IMR-90 (cell line): ENCODE data around the gene OR56A4. TPM values are rescaled to one million over a fixed set of nuclear protein-coding genes. Genes with fewer than 3 reads are reported as not detected.

Experiments
- ATAC-seq: fragments of 200-7000 bp; cut with Tn5 transposase; 2 replicates; pipeline ENCODE4 v1.9.1; 2020; ENCODE audit warnings: low read depth, mild to moderate bottlenecking, moderate library complexity
- BruUV-seq: library from RNA; stranded (reverse); fragments of 400-500 nt; replicated peaks from 2 replicates; lab custom pipeline; 2021; lab: Mats Ljungman, UMichigan
- CTCF ChIA-PET: fragments of 300-600 bp; formaldehyde crosslinking; extraction: SDS; loops from one replicate; lab custom pipeline; 2021; ENCODE audit warnings: antibody characterized with exemption; lab: Yijun Ruan, JAX
- POLR2A ChIA-PET: fragments of 300-600 bp; sonication (Branson Sonifier 250); formaldehyde crosslinking; loops from one replicate; lab custom pipeline; 2022; ENCODE audit warnings: antibody characterized with exemption; ENCODE audit not compliant: unreplicated experiment; lab: Charles Lee
- DNase-seq: peaks from one replicate; pipeline ENCODE4 v3.0.0; 2013
- H2AFZ ChIP-seq: replicated peaks from 2 replicates; pipeline ENCODE3; 2013; ENCODE audit warnings: low read length, mild to moderate bottlenecking; ENCODE audit not compliant: poor library complexity
- H2AK5ac ChIP-seq: 2 replicates; pipeline ENCODE4 v1.6.1; 2013; ENCODE audit warnings: low read depth, low read length, inconsistent platforms
- H2AK9ac ChIP-seq: replicated peaks from 2 replicates; pipeline ENCODE3; 2013; ENCODE audit warnings: mild to moderate bottlenecking, low read depth, low read length, moderate library complexity; ENCODE audit not compliant: poor library complexity
- H2BK120ac ChIP-seq: 2 replicates; pipeline ENCODE4 v1.6.1; 2013; ENCODE audit warnings: low read depth, low read length, inconsistent platforms
- H2BK15ac ChIP-seq: 3 replicates; pipeline ENCODE4 v1.6.1; 2013; ENCODE audit warnings: low read depth, low read length, inconsistent platforms
- H2BK20ac ChIP-seq: 2 replicates; pipeline ENCODE4 v1.6.1; 2013; ENCODE audit warnings: low read depth, mild to moderate bottlenecking, inconsistent platforms, low read length, moderate library complexity
- H2BK5ac ChIP-seq: 2 replicates; pipeline ENCODE4 v1.6.1; 2013; ENCODE audit warnings: mild to moderate bottlenecking, low read depth, low read length, inconsistent platforms; ENCODE audit not compliant: poor library complexity, severe bottlenecking
- H3K14ac ChIP-seq: replicated peaks from 2 replicates; pipeline ENCODE4 v1.6.1; 2013; ENCODE audit warnings: low read depth, low read length, inconsistent platforms
- H3K18ac ChIP-seq: 2 replicates; pipeline ENCODE4 v1.6.1; 2013; ENCODE audit warnings: low read depth, low read length, control low read depth
- H3K23ac ChIP-seq: 2 replicates; pipeline ENCODE4 v1.6.1; 2013; ENCODE audit warnings: low read depth, low read length, inconsistent platforms
- H3K27ac ChIP-seq: 2 replicates; pipeline ENCODE4 v1.5.1; 2013; ENCODE audit warnings: mild to moderate bottlenecking, control low read depth, low read length; ENCODE audit not compliant: insufficient read depth
- H3K27me3 ChIP-seq: 2 replicates; pipeline ENCODE4 v1.6.1; 2013; ENCODE audit warnings: low read length; ENCODE audit not compliant: control insufficient read depth, insufficient read depth
- H3K36me3 ChIP-seq: 2 replicates; pipeline ENCODE4 v1.6.1; 2013; ENCODE audit warnings: low read length, mixed read lengths; ENCODE audit not compliant: control insufficient read depth, insufficient read depth
- H3K4ac ChIP-seq: 2 replicates; pipeline ENCODE4 v1.6.1; 2013; ENCODE audit warnings: low read depth, low read length, inconsistent platforms
- H3K4me1 ChIP-seq: 2 replicates; pipeline ENCODE4 v1.6.1; 2013; ENCODE audit warnings: low read length, mixed read lengths; ENCODE audit not compliant: control insufficient read depth, insufficient read depth
- H3K4me2 ChIP-seq: 2 replicates; pipeline ENCODE4 v1.6.1; 2013; ENCODE audit warnings: low read depth, mild to moderate bottlenecking, control low read depth, low read length, moderate library complexity
- H3K4me3 ChIP-seq: 2 replicates; pipeline ENCODE4 v1.5.1; 2013; ENCODE audit warnings: low read depth, mild to moderate bottlenecking, control low read depth, low read length, moderate library complexity; ENCODE audit not compliant: insufficient read depth
- H3K56ac ChIP-seq: 2 replicates; pipeline ENCODE4 v1.6.1; 2013; ENCODE audit warnings: low read length, inconsistent platforms; ENCODE audit not compliant: insufficient read depth; ENCODE audit errors: extremely low read depth
- H3K79me1 ChIP-seq, 2 experiments: 2 replicates each; pipeline ENCODE4 v1.6.1; 2013; ENCODE audit warnings: low read length in 2 of 2, inconsistent platforms in 1 of 2, low read depth in 1 of 2
- H3K9ac ChIP-seq: 2 replicates; pipeline ENCODE4 v1.6.1; 2013; ENCODE audit warnings: low read depth, low read length, control low read depth
- H3K9me1 ChIP-seq: 2 replicates; pipeline ENCODE4 v1.6.1; 2013; ENCODE audit warnings: low read length, inconsistent platforms; ENCODE audit not compliant: insufficient read depth
- H3K9me3 ChIP-seq: 2 replicates; pipeline ENCODE4 v1.6.1; 2013; ENCODE audit warnings: low read length; ENCODE audit not compliant: control insufficient read depth, insufficient read depth
- H4K20me1 ChIP-seq: 2 replicates; pipeline ENCODE4 v1.6.1; 2013; ENCODE audit warnings: low read length, inconsistent platforms; ENCODE audit not compliant: insufficient read depth
- H4K5ac ChIP-seq: 2 replicates; pipeline ENCODE4 v1.6.1; 2013; ENCODE audit warnings: mild to moderate bottlenecking, low read depth, low read length, control low read depth
- H4K8ac ChIP-seq, 2 experiments: 2 replicates each; pipeline ENCODE4 v1.6.1; 2013; ENCODE audit warnings: low read depth in 2 of 2, low read length in 2 of 2, control low read depth in 1 of 2, inconsistent platforms in 1 of 2
- H4K91ac ChIP-seq: 2 replicates; pipeline ENCODE4 v1.6.1; 2013; ENCODE audit warnings: low read depth, low read length, inconsistent platforms; ENCODE audit not compliant: insufficient read depth
- CEBPB ChIP-seq: IDR thresholded peaks from 2 replicates; pipeline ENCODE4 v1.6.1; 2012; ENCODE audit warnings: low read depth, low read length, improper control_type of control experiment
- CHD1 ChIP-seq: IDR thresholded peaks from 2 replicates; pipeline ENCODE4 v1.6.1; 2012; ENCODE audit warnings: low read depth, low read length, improper control_type of control experiment
- FOS ChIP-seq: fragments of 150-350 bp; IDR thresholded peaks from 2 replicates; pipeline ENCODE4 v1.6.1; 2016; ENCODE audit warnings: low read depth, low read length
- NFE2L2 ChIP-seq: fragments of 150-350 bp; IDR thresholded peaks from 2 replicates; pipeline ENCODE4 v1.6.1; 2016; ENCODE audit warnings: low read depth, mild to moderate bottlenecking, low read length
- RAD21 ChIP-seq: IDR thresholded peaks from 2 replicates; pipeline ENCODE4 v1.6.1; 2012; ENCODE audit warnings: low read length, improper control_type of control experiment
- RCOR1 ChIP-seq: IDR thresholded peaks from 2 replicates; pipeline ENCODE4 v1.6.1; 2012; ENCODE audit warnings: mild to moderate bottlenecking, low read length, improper control_type of control experiment; ENCODE audit not compliant: insufficient replicate concordance
- SMC3 ChIP-seq: fragments of 150-350 bp; IDR thresholded peaks from 2 replicates; pipeline ENCODE4 v1.6.1; 2016; ENCODE audit warnings: low read depth, mild to moderate bottlenecking, antibody characterized with exemption, low read length, moderate library complexity
- WGBS, 2 experiments: methylation state at CpG; one replicate each; pipeline versions ENCODE4 v1.1.5 to v1.1.7; 2013; ENCODE audit warnings: missing lambda C conversion rate in 2 of 2; ENCODE audit not compliant: insufficient read length in 1 of 2; ENCODE audit errors: extremely low coverage in 2 of 2; 5-methylcytosine and 5-hydroxymethylcytosine counted together
- dilution Hi-C: fragments of 300-500 bp; cut with HindIII; formaldehyde crosslinking; loops from one replicate; pipeline ENCODE4 v1.14.3; 2018; ENCODE audit warnings: low sequenced_read_pairs; ENCODE audit not compliant: unreplicated experiment
- in situ Hi-C: fragments of 300-500 bp; cut with MboI; formaldehyde crosslinking; loops from 3 replicates; pipeline ENCODE4 v1.14.3; 2019; ENCODE audit warnings: low sequenced_read_pairs, inconsistent platforms, mixed read lengths
- intact Hi-C: fragments of 100-400 bp; cut with micrococcal nuclease; formaldehyde crosslinking; loops from 2 replicates; pipeline ENCODE4 v1.10.0; 2022
- polyA plus RNA-seq, 3 experiments: library from polyadenylated mRNA; depleted of rRNA; stranded (reverse); fragments of >200 nt; gene quantifications; 2 replicates each; pipeline ENCODE4 v1.2.3, GENCODE V29; 2012; ENCODE audit warnings: low replicate concordance in 1 of 3
- total RNA-seq: library from RNA; depleted of rRNA; stranded (reverse); fragments of >200 nt; gene quantifications from 2 replicates; pipeline ENCODE4 v1.2.3, GENCODE V29; 2012
- TF ChIP-seq, protein P1 (sequence below): fragments of 150-350 bp; IDR thresholded peaks from 2 replicates; pipeline ENCODE4 v1.6.1; 2016; ENCODE audit warnings: low read depth, mild to moderate bottlenecking, low read length, moderate library complexity, borderline replicate concordance
- TF ChIP-seq, protein P2 (sequence below): conservative IDR thresholded peaks from 2 replicates; pipeline ENCODE4 v1.5.1; 2012; ENCODE audit warnings: mild to moderate bottlenecking, low read depth, low read length, improper control_type of control experiment
- TF ChIP-seq, protein P3 (sequence below): fragments of 150-350 bp; IDR thresholded peaks from 2 replicates; pipeline ENCODE4 v1.6.1; 2017; ENCODE audit warnings: mild to moderate bottlenecking, antibody characterized with exemption, low read length, low read depth

Gene OR56A4
- total and polyA plus RNA-seq, 2 of the 4 experiments (the other 2 are of a cell fraction) = not detected

DNA sequence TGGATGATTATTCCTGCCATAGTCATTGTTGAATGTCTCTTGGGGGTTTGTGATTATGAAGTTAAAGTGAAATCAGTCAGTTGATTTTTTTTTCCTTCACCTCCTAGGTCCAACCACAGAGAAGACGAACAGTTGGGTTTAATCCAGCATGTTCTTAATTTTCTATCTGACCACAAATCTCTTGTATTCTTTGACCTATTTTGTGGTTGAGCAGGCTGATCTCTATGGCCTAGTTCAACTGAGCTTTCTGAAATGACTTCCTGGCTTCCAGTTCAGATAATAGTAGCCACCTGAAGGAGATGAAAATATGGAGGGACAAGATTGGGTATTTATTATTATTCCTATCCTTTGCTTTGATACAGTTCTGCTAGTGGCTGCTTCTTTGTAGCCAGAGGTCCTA is 33.2 kb downstream of the OR56A4 start:
- in situ Hi-C loops = no loop called here

More for the DNA sequence above, 33.2 kb downstream of the OR56A4 start:
- no peak overlapping the region for H3K14ac ChIP-seq
- H3K79me1 ChIP-seq = no peaks in the 10 kb centered on the region
- H2AK5ac ChIP-seq = no peak overlapping the region
- no peak overlapping the region for H3K18ac ChIP-seq
- H3K27ac ChIP-seq = no peak overlapping the region
- DNase-seq (no peak), ATAC-seq (no peak)
- no peak overlapping the region for H3K4me2 ChIP-seq
- H3K4me3 ChIP-seq = no peak overlapping the region
- no peak overlapping the region for H2BK15ac ChIP-seq
- no peaks in the 10 kb centered on the region for H3K4me1 ChIP-seq
- no peaks in the 10 kb centered on the region for H3K27me3 ChIP-seq
- H4K5ac ChIP-seq = no peak overlapping the region
- CTCF ChIA-PET = no interaction called here
- WGBS, 2 experiments = no CpG with 5 or more reads among the region's 1 CpG
- H3K4ac ChIP-seq = no peak overlapping the region
- no peak overlapping the region for H2AK9ac ChIP-seq
- no peaks in the 10 kb centered on the region for H4K20me1 ChIP-seq
- no peaks in the 10 kb centered on the region for H3K9me1 ChIP-seq
- no TSS peak for BruUV-seq
- H2BK20ac ChIP-seq = no peak overlapping the region
- H3K23ac ChIP-seq = no peak overlapping the region
- no peak overlapping the region for H4K8ac ChIP-seq
- TF ChIP-seq CEBPB (no peak), NFE2L2 (no peak), SMC3 (no peak), CHD1 (no peak), RCOR1 (no peak), RAD21 (no peak), FOS (no peak)
- TF ChIP-seq, protein P1, sequence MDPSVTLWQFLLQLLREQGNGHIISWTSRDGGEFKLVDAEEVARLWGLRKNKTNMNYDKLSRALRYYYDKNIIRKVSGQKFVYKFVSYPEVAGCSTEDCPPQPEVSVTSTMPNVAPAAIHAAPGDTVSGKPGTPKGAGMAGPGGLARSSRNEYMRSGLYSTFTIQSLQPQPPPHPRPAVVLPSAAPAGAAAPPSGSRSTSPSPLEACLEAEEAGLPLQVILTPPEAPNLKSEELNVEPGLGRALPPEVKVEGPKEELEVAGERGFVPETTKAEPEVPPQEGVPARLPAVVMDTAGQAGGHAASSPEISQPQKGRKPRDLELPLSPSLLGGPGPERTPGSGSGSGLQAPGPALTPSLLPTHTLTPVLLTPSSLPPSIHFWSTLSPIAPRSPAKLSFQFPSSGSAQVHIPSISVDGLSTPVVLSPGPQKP = no peak
- TF ChIP-seq, protein P2, sequence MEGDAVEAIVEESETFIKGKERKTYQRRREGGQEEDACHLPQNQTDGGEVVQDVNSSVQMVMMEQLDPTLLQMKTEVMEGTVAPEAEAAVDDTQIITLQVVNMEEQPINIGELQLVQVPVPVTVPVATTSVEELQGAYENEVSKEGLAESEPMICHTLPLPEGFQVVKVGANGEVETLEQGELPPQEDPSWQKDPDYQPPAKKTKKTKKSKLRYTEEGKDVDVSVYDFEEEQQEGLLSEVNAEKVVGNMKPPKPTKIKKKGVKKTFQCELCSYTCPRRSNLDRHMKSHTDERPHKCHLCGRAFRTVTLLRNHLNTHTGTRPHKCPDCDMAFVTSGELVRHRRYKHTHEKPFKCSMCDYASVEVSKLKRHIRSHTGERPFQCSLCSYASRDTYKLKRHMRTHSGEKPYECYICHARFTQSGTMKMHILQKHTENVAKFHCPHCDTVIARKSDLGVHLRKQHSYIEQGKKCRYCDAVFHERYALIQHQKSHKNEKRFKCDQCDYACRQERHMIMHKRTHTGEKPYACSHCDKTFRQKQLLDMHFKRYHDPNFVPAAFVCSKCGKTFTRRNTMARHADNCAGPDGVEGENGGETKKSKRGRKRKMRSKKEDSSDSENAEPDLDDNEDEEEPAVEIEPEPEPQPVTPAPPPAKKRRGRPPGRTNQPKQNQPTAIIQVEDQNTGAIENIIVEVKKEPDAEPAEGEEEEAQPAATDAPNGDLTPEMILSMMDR = no peak
- TF ChIP-seq, protein P3, sequence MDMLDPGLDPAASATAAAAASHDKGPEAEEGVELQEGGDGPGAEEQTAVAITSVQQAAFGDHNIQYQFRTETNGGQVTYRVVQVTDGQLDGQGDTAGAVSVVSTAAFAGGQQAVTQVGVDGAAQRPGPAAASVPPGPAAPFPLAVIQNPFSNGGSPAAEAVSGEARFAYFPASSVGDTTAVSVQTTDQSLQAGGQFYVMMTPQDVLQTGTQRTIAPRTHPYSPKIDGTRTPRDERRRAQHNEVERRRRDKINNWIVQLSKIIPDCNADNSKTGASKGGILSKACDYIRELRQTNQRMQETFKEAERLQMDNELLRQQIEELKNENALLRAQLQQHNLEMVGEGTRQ = no peak
- H2BK120ac ChIP-seq = no peak overlapping the region
- H3K9ac ChIP-seq = no peak overlapping the region
- POLR2A ChIA-PET = no interaction called here
- H3K56ac ChIP-seq = no peak overlapping the region
- no peak overlapping the region for H4K91ac ChIP-seq
- H3K9me3 ChIP-seq = peaks cover 3% of the 10 kb centered on the region; the same call in 1 of the 2 replicates
- no peak overlapping the region for H2BK5ac ChIP-seq
- no peak overlapping the region for H2AFZ ChIP-seq
- H3K36me3 ChIP-seq = no peaks in the 10 kb centered on the region
- intact Hi-C loops (no loop called here), dilution Hi-C loops (no loop called here)
